VCaP (cell line): Measurements from ENCODE around the gene DSTN.

ENCODE experiments used
- H3K27ac ChIP-seq: fragments of 450-650 bp; 2 replicates; pipeline ENCODE4 v1.5.1; 2017
- CTCF ChIP-seq: fragments of 450-650 bp; conservative IDR thresholded peaks from 2 replicates; pipeline ENCODE4 v1.5.1; 2017; ENCODE audit warnings: mild to moderate bottlenecking, moderate library complexity

Gene DSTN

GRCh38 chr20:17545127-17545526 is 24.7 kb upstream of the DSTN start:
- peak overlapping the region; percentile 25 for H3K27ac ChIP-seq
- no peak for TF ChIP-seq CTCF

GRCh38 chr20:17549131-17549530 is 20.7 kb upstream of the DSTN start:
- TF ChIP-seq CTCF = no peak
- no peak overlapping the region for H3K27ac ChIP-seq

GRCh38 chr20:17555106-17555505 is 14.8 kb upstream of the DSTN start:
- H3K27ac ChIP-seq = peak overlapping the region; percentile 100
- TF ChIP-seq CTCF = no peak

GRCh38 chr20:17556837-17557674 is 12.8 kb upstream of the DSTN start:
- H3K27ac ChIP-seq = peak overlapping the region; percentile 100
- TF ChIP-seq CTCF = no peak

- peak overlapping the region; percentile 100 for H3K27ac ChIP-seq
Measured at GRCh38 chr20:17557675-17558006, 12.2 kb upstream of the DSTN start.

GRCh38 chr20:17558154-17558940 is 11.5 kb upstream of the DSTN start:
- peak overlapping the region; percentile 100 for H3K27ac ChIP-seq
- TF ChIP-seq CTCF = no peak

More at GRCh38 chr20:17557675-17558006, 12.2 kb upstream of the DSTN start:
- TF ChIP-seq CTCF = no peak

GRCh38 chr20:17558941-17559304 is 11.0 kb upstream of the DSTN start:
- peak overlapping the region; percentile 100 for H3K27ac ChIP-seq
- TF ChIP-seq CTCF = no peak
